Uterus (tissue), 4 donors: Measurements from ENCODE around the gene ACKR3. TPM values are rescaled to one million over a fixed set of nuclear protein-coding genes. Genes with fewer than 3 reads are reported as not detected.

ENCODE experiments used
- DNase-seq, 2 donors: peaks; one replicate each; pipeline ENCODE4 v3.0.0-alpha.2; 2019 to 2020
- H3K27ac ChIP-seq, 2 donors: fragments of 200-600 bp; sonication (generic); 1 replicate in 1 of 2; 2 replicates in 1 of 2; pipeline ENCODE4 v1.5.1; 2016 to 2018
- H3K27me3 ChIP-seq, 2 donors: fragments of 200-600 bp; sonication (generic); one replicate each; pipeline ENCODE4 v1.5.1; 2018 to 2019; ENCODE audit warnings: control low read depth in 1 of 2
- H3K36me3 ChIP-seq, 2 donors: fragments of 200-600 bp; sonication (generic); one replicate each; pipeline ENCODE4 v1.5.1; 2019; ENCODE audit warnings: control low read depth in 1 of 2
- H3K4me1 ChIP-seq, 2 donors: fragments of 200-600 bp; sonication (generic); one replicate each; pipeline ENCODE4 v1.5.1; 2018 to 2019; ENCODE audit warnings: control low read depth in 1 of 2
- H3K4me3 ChIP-seq, 2 donors: fragments of 200-600 bp; sonication (generic); 1 replicate in 1 of 2; 2 replicates in 1 of 2; pipeline ENCODE4 v1.5.1; 2018 to 2019; ENCODE audit warnings: mild to moderate bottlenecking in 1 of 2
- H3K9me3 ChIP-seq, 2 donors: fragments of 200-600 bp; sonication (generic); one replicate each; pipeline ENCODE4 v1.5.1; 2019; ENCODE audit warnings: control low read depth in 1 of 2
- POLR2A ChIP-seq, 2 donors: fragments of 450-650 bp; IDR thresholded peaks; one replicate each; pipeline ENCODE4 v1.6.1; 2016; ENCODE audit warnings: antibody characterized with exemption in 2 of 2, mild to moderate bottlenecking in 1 of 2, moderate library complexity in 1 of 2
- intact Hi-C: fragments of 100-400 bp; cut with DNase I; formaldehyde crosslinking; loops from one replicate; pipeline ENCODE4 v1.15.1; 2023; ENCODE audit warnings: low total_unique reads
- total RNA-seq, 4 donors: library from RNA; depleted of rRNA in 3 of 4; stranded (reverse); fragments of >200 nt in 3 of 4; gene quantifications; one replicate each; pipeline versions ENCODE4 v1.1.0 to v1.2.4, GENCODE V29; 2014 to 2023
- TF ChIP-seq, protein P1 (sequence below), 4 experiments: fragments of 200-600 bp in 2 of 4; fragments of 450-650 bp in 2 of 4; sonication (generic) in 2 of 4; IDR thresholded peaks; one replicate each; pipeline ENCODE4 v1.5.1; 2016 to 2019; ENCODE audit warnings: antibody characterized with exemption in 4 of 4, mild to moderate bottlenecking in 2 of 4, moderate library complexity in 1 of 4
- donor health status: DM: yes; HTN: yes; CAD: no.

The ACKR3 gene
- total RNA-seq, 4 donors from 2014 or later: 11.8 to 61.5 (median 26.2) TPM

DNA sequence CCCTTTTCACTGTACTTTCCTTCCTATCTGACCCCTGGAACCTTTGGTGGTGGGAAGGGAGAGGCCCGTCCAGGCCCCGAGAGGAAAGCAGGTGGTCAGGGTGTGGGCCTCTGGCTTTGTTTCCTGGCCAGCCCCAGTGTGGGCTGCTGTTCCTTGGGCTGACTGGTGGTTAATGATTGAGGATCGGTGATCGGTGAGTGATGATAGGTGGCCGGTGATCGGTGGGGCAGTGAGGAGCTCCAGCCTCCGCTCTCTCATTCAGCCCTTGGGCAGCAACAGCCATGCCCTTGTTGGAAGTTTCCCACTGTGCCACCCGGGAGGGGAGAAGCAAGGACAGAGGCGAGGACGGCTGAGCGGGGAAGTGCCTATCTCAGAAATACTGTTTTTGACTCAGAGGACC, 7.3 kb downstream of the ACKR3 start:
- TF ChIP-seq, protein P1, sequence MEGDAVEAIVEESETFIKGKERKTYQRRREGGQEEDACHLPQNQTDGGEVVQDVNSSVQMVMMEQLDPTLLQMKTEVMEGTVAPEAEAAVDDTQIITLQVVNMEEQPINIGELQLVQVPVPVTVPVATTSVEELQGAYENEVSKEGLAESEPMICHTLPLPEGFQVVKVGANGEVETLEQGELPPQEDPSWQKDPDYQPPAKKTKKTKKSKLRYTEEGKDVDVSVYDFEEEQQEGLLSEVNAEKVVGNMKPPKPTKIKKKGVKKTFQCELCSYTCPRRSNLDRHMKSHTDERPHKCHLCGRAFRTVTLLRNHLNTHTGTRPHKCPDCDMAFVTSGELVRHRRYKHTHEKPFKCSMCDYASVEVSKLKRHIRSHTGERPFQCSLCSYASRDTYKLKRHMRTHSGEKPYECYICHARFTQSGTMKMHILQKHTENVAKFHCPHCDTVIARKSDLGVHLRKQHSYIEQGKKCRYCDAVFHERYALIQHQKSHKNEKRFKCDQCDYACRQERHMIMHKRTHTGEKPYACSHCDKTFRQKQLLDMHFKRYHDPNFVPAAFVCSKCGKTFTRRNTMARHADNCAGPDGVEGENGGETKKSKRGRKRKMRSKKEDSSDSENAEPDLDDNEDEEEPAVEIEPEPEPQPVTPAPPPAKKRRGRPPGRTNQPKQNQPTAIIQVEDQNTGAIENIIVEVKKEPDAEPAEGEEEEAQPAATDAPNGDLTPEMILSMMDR (IDR thresholded peaks at IDR 0.05): no peak
- no peak for TF ChIP-seq POLR2A (IDR thresholded peaks at IDR 0.05)
- no peaks in the 10 kb centered on the region for H3K4me1 ChIP-seq
- intact Hi-C loops: no loop called here

DNA sequence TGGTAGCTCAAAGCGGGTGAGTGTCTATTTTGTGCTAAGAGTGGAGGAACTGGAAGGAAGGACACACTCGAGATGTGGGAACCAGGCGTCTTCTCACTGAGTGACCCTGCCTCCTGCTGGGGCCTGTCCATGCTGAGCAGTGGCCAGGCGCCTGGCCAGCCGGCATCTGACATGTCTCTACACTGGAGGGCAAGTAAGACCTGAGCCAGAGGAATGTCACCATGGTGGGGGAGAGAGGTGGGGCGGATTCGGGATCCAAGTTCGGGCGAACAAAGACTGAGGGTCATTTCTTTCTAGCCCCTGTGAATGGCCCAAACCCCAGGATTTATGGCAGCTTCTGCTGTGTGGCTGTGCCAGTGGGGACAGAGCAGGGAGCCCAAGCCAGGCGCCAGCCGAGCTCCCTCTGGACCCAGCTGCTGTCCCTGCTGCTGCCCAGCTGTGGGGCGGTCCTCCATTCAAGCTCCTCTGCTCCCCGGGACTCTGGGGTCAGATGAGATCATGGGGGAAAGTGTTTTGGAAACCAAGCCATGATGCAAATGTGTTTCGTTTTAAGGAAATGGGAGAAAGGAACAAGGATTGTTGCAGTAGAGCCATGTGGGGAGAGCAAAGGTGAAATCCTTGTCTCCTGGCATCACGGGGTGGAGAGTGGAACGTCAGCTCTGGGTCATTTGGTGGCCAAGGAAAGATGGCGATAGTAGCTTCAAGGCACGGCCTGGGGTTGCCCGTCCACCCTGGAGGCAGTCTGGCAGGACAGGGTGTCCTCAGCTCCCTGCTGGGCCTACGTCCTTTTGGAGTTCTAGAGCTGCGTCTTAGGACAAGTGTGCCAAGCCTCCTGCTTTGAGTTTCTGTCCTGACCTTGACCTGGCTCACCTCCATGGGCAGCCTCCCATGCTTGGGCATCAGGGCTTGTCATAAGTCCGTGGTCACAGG, 8.1 kb downstream of the ACKR3 start:
- Histone ChIP-seq H3K27me3 (no peaks in the 10 kb centered on the region), H3K4me3 (no peak overlapping the region), H3K4me1 (no peaks in the 10 kb centered on the region), H3K36me3 (no peaks in the 10 kb centered on the region), H3K9me3 (no peaks in the 10 kb centered on the region), H3K27ac (no peak overlapping the region)
- intact Hi-C loops: no loop called here
- TF ChIP-seq POLR2A (IDR thresholded peaks at IDR 0.05): no peak
- TF ChIP-seq, protein P1 (IDR thresholded peaks at IDR 0.05): no peak
- DNase-seq: no peak

More for the DNA sequence above, 7.3 kb downstream of the ACKR3 start:
- H3K27ac ChIP-seq: no peak overlapping the region
- no peaks in the 10 kb centered on the region for H3K27me3 ChIP-seq
- no peak for DNase-seq
- no peaks in the 10 kb centered on the region for H3K36me3 ChIP-seq
- H3K4me3 ChIP-seq: no peak overlapping the region
- H3K9me3 ChIP-seq: no peaks in the 10 kb centered on the region

DNA sequence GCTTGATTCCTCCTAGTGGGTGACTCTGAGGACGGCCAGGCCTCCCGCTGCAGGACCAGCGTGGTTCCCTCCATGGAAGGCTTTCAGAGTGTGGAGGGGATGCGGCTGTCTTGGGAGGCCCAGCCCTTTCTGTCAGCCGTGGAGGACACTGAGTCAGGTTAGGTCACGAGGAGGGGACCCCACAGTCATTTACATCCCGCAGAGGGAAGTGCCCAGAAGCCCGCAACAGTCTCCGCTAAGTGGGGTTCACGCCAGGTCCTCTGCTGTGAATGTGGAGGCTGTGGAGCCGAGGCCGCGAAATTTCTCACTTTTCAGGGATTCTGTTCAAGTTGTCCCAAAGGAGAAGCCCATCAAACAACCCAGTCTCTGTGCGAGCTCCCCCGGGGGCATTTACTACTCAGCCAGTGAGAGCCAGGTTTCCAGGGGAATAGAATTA, 8.8 kb downstream of the ACKR3 start:
- Histone ChIP-seq H3K4me3 (no peak overlapping the region), H3K36me3 (no peaks in the 10 kb centered on the region), H3K9me3 (no peaks in the 10 kb centered on the region), H3K4me1 (no peaks in the 10 kb centered on the region), H3K27ac (no peak overlapping the region), H3K27me3 (no peaks in the 10 kb centered on the region)
- intact Hi-C loops: no loop called here
- DNase-seq: no peak
- TF ChIP-seq, protein P1 (IDR thresholded peaks at IDR 0.05): no peak
- no peak for TF ChIP-seq POLR2A (IDR thresholded peaks at IDR 0.05)

DNA sequence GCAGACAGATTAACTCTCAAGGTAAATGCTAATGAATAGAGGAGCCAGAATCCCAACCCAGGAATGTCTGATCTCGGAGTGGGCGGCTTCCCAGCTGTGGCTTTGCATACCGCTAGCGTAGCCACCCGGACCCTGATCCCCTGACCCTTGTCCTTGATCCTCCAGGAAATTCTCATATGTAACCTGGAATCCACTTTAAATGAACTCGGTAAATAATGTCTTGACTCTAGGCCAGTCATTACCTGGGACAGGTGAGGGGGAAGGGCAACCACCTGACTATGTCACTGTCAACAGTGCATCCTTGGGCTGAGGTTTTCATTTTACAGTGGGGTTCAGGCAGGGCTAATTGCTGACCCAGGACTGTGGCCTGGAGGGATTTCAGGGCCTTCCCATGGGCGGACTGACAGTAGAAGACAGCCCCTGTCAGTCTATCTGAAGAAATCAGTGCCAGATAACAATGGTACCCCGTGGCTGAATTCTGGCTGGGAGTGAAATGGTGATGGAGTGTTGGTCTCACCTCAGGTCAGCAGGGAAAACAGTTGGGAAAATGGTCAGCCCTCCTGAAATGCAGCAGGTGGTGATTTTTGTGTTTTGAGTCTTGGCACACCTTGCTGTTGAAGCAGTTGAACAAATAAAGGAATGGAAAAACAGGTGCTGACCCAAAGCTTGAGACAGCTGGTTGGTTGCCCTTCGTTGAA, 9.6 kb downstream of the ACKR3 start:
- Histone ChIP-seq H3K9me3 (no peaks in the 10 kb centered on the region), H3K27me3 (no peaks in the 10 kb centered on the region), H3K36me3 (no peaks in the 10 kb centered on the region), H3K4me1 (no peaks in the 10 kb centered on the region), H3K27ac (no peak overlapping the region), H3K4me3 (no peak overlapping the region)
- TF ChIP-seq POLR2A (IDR thresholded peaks at IDR 0.05): no peak
- TF ChIP-seq, protein P1 (IDR thresholded peaks at IDR 0.05): no peak
- intact Hi-C loops: no loop called here
- DNase-seq: no peak
